Stimulated activated CD8-positive, alpha-beta memory T cell treated with anti-CD3 and anti-CD28 coated beads, Interleukin-15, amount 100 ng/mL, for 4 hours (primary cell): ENCODE data around the gene ANAPC4.

ENCODE experiments used
- DNase-seq, 2 donors: peaks; one replicate each; pipeline ENCODE4 v3.0.0-alpha.2; 2020; ENCODE audit warnings: low read depth in 2 of 2

ANAPC4 gene

DNA sequence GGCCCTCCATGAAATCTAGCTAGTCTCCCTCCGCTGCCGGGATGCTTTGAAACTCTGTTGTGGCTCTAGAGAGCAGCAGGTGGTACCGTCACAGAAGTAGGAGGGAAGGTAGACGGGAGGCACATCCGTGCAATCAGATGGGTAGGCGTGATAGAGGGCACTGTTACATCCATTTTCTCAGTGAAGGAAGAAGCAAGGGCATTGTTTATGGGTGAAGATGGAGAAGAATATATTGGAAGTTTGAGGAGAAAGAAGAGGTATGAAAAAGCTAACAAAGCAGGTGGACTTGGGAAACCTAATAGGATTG is 1.3 kb downstream of the ANAPC4 start:
- no peak for DNase-seq

DNA sequence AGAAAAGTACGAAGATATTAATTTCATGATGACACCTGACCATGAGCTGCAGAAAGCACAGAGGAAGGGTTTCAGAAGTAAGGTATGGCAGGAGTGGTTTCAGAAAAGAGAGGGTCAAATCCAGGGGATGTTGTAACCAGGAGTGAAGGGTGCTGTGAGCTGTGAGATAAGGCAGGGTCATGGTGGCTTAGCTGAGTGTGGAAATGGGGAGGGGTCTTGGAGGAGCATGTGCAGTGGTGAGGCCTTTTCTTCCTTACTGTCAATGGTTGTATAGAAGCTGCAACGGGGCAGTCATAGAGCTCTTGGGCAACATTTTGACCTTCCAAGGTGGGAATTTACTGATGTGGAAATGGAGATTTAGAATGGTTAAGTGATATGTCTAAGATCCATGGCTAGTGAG is 2.5 kb downstream of the ANAPC4 start:
- DNase-seq, result no peak

DNA sequence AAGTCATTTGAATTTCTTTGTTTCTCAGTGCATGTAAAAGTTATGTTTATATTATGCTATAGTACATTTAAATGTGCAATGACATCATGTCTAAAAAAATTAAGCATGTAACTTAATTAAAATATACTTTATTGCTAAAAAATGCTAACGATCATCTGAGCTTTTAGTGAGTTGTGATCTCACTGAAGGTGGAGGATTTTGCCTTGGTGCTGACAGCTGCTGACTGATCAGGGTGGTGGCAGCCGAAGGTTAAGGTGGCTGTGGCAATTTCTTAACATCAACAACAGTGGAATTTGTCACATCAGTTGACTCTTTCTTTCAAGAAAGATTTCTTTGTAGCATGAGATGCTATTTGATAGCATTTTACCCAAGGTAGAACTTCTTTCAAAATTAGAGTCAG is 6.6 kb downstream of the ANAPC4 start:
- no peak for DNase-seq

DNA sequence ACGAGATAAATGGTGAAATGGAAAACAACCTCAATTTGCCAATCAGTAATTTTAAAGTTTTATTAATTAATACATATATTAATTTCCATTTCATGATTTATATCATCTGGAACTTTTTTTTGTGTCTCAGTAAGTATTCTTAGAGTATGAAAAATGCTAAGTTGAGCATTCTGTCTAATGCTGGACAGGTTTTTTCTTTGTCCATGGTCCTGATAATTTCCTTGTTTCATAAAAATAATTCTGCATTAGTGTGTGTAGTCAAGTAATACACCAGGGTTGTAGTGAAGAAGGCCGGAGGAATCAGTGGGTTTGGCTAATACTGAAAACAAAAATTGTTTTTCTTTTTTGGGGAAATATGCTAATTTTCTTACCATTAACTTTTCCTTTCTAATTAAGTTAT is 9.9 kb downstream of the ANAPC4 start:
- no peak for DNase-seq

DNA sequence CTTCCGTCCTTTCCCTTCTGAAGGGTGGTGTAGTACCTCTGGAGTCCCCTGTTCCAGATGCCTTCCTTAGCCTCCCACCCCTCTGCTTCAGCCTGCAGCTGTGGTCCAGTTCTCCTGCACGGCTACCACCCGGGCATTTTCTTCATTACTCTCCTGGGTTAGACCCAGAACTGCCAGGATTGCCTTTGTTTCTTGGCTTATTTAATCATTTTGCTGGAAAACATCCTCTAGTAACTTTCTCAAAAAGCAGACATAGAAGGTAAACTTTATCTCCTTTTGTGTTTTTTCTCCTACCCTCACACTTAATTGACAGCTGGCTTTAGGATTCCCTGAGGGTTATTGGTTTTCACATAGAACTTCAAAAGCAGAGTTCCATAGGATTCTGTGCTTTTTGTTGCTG is 20.2 kb downstream of the ANAPC4 start:
- DNase-seq, result no peak

DNA sequence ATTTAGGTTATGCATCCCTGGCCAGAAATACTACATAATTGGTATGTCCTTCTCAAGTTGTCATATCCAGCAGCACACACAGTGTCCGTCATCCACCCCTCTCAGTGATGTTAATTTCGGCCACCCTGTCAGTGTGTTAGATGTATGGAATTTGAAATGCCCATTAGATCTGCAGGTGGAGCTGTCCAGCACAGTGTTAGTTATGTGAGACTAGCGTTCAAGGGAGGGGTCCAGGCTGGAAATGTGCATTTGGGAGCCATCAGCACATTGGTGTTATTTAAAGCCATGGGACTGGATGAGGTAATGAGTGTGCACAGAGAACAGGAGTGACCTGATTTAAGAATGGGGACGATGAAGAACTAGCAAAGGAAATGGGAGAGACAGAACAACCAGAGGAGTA is 22.4 kb downstream of the ANAPC4 start:
- DNase-seq, result no peak

DNA sequence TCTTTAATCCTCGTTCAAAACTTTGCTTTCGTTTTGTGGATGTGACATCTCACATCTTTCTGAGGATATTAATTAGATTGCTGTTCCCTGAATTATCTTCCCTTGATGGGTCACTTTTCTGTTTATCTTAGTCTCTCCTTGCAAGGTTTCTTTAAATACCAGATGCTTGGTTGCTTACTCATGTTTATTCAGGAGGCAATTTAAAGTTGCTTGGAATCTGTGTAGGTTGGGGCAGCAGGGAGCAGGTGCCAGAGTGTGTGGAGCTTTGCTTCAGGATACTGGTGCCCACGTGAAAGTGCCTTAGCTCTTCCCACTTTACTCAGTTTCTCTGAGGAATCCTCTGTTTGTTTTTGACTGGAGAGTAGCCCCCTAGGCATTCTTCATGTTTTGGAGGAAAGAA is 24.0 kb downstream of the ANAPC4 start:
- no peak for DNase-seq

DNA sequence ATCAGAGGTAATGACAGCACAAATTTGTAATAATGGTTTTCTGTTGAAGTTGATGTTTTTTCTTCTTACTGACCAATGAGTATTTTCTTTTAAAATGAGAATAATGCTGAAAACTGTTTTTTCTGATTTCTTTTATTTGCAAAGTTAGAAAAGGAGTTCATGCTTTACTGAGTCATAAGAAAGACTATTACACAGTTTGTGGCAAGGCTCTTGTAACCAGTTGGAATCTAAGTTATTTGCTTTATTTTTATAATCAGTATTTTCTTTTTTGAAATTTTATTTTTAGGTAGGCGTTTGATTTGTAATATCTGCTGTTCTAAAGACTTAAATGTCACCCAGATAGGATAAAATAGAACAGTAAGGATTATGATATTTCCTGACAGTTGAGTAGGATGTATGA is 25.5 kb downstream of the ANAPC4 start:
- DNase-seq, result no peak

DNA sequence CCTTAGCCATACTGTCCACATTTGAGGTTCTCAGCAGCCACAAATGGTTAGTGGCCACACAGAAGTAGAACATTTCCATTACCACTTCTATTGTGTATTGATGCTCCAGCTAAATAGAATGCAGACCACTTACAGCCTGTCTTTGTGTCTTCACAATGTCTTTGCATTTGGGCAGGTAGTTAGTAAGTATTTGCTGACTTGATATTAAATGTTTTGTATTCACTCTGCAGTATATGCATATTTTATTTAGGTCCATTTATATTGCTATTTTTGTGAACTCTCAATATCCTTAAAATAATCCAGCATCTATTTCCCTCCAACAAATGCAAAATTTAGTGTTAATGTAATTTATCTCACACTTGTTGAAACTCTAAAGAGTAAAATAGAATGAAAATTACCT is 26.6 kb downstream of the ANAPC4 start:
- no peak for DNase-seq

DNA sequence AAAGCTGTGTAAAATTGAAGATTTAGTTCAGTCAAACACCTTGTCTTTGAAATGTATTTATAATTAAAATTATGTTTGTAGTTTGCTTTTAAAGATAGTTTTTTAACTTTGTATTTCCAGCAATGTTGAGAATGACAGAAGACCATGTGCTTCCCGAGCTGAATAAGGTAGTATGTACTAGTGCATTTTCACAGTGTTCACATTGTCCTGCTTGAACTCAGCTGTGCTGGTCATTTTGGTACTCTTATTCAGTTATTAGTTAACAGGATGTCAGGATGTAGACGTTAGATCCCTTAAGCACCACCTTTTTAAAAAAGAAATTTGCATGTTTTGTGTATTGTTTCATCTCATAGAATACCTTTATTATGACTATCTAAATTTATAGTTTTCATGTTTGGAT is 28.4 kb downstream of the ANAPC4 start:
- DNase-seq, result no peak

DNA sequence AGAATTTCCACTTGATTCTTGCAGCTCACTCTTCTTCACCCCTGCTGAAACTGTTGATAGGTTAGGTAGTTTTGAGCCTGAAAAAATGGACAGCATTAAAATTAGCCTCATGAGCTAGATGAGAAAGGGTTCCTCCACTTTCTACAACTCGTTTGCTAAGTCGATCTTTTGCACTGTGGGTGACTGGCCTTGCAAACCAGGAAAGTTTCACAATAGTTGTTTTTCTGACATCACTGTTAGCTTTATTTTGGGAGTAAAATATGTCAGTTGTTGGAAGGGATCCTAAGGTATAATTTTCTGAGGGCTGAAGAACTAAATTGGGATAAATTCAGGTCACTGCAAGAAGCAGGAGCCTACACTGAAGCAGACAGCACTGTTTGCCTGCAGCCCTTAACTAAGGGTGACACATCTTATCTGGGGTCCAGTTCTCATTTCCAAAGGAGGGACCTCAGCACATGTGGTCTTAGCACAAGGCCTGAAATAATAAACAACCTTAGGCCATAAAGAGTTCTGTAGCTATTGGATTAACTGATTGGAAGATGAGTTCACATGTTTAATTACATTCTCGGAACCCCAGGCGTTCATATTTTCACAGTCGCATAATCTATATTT is 29.1 kb downstream of the ANAPC4 start:
- DNase-seq, result no peak

DNA sequence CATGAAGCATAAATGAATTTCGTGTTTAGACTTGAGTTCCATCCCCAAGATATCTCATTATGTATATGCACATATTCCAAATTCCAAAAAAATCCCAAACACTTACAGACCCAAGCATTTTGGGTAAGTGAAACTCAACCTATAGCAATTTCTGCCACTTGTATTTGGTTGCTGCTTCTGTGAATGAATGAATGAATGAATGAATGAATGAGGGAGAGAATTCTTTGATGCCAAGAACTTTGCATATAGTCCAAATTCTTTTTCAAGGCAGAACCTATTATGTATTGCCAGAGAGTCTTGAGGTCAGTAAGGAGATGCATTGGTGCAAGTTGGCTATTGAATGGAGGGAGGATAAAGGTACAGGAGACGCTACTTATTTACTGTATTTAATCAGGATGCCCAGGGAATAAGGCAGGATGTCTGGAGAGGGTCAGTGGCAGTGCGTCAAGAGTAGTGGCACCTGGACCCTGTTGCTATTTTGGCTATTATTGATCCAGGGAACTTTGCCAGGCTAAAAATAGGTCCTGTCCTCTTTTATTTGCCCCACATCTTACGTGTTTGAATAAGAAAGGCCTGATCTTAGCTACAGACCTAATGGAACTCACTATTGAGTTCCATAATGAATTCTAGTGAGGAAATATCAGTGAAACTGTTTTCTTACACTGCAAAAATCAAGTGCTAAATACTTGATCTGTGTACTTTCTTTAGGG is 33.9 kb downstream of the ANAPC4 start:
- DNase-seq, result no peak

DNA sequence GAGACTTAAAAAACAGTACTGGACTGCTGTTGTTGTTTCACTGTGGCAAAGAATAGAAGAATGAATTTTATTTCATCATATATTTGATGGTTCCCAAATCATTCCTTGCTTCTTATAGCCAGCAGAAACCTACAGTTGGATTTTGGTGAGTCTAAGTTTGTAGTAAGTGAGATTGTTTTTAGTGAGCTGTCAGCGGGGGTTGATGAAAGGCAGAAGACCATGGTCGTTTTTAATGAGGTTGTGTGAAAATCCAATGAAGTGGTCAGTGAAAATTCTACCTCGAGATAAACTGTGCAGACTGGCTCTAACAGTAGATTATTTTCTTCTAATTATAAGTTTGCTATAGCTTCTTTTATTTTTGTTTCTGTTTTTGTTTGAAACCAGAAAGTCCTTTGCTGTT is 36.2 kb downstream of the ANAPC4 start:
- no peak for DNase-seq

DNA sequence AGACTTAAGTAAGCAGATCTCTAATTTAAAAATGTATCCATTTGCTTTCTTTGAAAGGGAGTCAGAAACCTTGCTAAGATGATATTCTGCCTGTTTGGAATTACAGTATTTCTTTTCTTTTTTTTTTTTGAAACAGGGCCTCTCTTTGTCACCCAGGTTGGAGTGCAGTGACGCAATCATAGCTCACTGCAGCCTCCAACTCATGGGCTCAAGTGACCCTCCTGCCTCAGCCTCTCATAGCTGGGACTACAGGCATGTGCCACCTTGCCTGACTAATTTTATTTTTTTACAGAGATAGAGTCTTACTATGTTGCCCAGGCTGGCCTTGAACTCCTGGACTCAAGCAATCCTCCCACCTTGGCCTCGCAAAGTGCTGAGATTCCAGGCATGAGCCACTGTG is 40.0 kb downstream of the ANAPC4 start:
- DNase-seq, result no peak

DNA sequence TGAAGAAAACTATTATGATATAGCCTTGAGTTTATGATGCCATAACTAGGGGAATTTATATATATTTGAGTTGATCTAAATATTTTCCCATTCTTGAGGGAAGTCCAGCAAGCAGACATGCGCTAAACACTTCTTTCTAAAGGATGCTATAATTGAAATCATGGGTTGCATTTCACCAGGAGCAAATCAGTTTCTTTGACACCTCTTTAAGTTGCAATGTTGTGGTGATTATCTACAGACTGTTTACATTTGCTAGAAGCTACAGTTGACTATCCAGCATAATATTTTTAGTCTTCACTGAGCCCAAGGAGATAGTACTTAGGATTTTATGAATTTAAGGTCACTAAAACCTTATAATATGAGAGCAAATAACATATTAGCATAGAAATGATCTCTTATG is 43.9 kb downstream of the ANAPC4 start:
- DNase-seq, result no peak

DNA sequence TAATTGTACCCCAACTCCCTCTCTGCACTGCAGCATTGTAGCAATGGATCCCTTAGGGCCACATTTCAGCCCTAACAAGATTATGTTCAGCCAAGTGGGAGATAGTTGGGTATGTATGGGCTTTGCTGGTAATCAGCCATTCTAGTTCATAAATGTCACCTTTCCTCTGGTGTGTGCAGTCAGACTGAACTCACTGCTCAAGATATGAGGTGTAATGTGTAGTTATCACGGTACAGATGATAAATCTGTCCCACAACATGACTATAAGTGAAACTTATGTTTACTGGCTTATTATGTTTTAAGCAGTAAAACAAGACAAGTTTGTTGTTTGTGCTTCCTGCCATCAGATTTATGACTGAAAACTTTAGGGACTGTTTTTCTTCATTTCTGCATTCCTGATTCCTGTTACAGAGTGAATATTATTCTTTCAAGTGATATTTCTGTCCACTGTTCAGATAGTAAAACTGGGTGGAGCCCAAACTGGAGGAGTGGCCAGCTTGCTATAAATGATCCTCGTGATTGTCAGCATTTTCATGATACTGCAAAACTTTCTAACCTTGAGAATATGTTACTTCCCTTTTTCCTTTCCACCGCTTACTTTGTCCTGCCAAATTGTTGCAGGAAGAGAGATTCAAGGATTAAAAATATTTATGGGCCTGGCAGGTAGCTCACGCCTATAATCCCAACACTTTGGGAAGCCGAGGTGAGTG is 44.9 kb downstream of the ANAPC4 start:
- no peak for DNase-seq

DNA sequence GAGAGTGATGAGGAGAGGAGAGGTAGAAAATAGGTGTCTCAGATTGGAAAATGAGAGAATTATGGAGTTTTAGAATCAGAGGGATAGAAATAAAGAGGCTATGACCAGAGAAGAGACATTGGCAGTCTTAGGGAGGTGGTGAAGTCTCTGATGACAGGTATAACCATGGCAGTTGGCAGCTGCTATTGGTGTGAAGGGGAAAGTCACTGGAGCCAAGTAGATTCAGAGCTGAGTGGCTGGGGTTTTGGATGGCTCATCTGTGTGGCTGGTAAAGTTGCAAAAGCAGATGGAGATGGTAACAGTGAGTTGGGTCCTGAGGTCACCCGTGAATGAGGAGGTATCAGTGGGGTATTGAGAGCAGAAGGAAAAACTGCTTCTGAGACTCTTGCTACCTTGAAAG is 46.5 kb downstream of the ANAPC4 start:
- DNase-seq, result no peak

DNA sequence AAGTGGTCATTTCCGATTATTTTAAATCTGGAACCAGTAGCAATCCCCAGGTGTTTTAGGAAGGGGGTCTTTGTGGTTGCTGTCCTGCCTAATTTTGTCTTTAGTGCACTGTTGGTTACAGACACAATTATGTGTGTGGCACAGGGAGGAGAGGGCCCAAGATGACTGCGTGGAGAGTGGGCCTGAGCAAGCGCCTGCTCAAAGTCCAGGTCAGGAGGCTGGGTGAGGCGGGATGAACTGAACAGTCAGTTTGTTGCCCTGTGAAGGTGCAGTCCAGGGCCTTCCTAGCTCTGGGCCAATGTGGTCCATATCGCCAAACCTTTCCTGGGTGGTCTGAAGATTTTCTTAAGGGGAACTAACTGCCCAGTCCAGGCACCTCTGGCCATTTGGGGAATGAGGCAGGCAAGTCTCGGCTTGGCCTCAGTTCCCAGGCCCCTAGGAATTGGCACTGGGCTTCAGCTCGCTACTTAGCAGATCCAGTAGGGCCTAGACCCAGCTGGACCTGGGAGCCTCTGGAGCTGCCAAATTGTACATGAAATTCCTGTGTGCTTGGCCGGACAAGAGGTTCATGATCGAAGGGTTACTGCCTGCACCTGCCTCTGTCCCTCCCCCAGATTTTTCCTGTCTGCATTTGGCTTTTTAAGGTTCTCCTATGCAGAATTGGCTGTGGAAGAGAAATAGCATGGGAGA is 47.6 kb downstream of the ANAPC4 start:
- DNase-seq, result no peak

DNA sequence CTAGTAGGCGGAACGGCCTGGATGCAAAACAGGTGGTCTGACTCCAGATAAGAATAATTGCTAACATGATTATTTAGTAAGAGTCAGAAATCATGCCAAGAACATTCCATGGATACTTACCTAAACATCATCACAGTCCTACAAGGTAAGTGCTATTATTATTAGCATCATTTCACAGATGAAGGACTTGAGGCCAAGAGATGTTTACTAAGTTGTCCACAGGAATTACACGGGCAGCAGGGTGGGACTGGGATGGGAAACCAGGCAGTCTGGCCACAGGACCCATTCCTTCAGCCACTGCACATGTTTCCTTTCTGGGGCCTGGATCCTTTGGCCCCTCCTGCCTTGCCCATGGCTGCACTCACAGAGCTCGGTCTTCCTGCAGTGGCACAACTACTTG is 48.3 kb downstream of the ANAPC4 start:
- DNase-seq, result no peak

DNA sequence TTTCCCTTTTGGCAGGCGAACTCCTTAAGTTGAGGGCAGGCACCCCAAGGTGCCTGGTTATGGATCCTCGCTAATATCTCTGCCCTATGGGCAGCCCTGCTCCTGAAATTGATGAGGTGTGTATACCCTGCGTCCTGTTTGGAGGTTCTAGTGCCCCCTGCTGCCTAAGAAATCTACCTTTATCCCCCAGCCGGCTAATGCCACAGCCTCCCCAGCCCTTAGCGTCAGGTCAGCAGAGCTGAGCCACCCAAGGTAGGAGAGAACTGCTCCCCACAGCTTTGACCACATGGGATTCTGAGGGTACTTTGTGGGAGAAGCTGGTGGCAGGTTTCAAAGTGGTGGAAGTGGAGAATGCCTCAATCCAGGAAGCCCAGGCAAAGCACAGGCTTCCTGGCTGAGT is 50.8 kb downstream of the ANAPC4 start:
- DNase-seq, result no peak

DNA sequence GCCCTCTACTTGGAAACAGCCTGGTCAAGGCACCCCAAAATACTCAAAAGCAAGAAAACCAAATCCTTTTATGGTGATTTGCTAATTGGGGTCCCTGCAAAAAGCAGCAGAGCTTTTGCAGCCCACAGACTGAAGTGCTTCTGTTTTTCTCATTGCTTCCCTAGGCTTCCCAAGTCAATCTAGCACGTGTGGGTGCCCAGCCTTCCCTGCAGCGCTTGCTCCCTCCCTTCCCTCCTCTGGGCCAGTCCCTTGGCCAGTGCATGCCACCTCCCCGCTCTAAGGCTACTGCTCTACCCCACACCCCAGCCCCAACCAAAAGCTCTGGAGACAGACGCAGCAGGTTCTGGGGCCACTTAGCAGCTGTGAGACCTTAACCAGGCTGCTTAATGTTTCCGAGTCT is 53.6 kb downstream of the ANAPC4 start:
- DNase-seq, result no peak

DNA sequence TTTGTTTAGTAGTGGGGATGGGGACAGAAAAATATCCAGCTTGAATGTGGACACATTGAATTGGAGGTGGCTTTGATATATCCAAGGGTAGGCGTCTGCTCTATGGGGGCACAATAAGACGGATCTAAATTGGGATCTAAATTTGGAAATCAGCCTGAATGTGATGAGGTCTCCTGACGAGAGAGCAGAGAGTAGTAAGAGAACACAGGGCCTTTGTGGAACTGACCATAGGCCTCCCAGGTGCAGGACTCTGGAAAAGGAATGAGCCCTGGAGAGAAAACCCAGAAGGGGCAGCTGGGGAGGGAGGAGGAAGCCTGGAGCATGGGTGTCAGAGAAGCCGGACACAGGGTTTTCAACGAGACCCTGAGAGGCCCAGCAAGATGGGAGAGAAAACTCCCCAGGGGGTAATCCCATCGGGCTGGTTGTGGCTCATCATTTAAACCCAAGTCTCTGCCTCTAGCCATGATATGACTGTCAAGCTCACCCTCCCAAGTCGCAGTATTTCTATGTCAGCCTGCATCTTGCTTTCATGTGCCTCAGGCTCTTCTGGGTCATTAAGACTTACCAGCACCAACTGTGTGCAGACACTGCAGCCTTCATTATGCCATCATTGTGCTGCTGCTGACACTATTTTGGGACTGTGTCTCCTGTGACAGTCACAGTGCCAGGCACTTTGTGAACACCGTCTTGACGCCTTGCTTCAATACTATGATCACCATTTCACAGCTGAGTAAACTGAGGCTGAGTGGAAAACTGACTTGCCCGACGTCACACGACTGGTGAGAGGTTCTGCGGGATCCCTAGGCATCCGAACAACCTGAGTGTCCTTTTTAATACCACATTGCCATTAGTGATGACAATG is 57.1 kb downstream of the ANAPC4 start:
- no peak for DNase-seq
